T-helper 2 cell treated with Interferon-gamma antibody and Interleukin-4, amounts not matched to agents 5 μg/mL and 100 μg/mL, for 36 hours (primary cell): ENCODE results near the gene TMEM243.
"Not testable (repeated sequence)": the region's sequence is repeated elsewhere in the genome, so short reads cannot be mapped to it uniquely, and the experiment has no call there.

Source experiments
- DNase-seq: peaks from one replicate; pipeline ENCODE4 v3.0.0; 2021; ENCODE audit warnings: low spot score
- H3K27ac Mint-ChIP-seq: one replicate; pipeline ENCODE4 v1.8.0; 2021; ENCODE audit warnings: mild to moderate bottlenecking, mixed read lengths
- H3K27me3 Mint-ChIP-seq: one replicate; pipeline ENCODE4 v1.8.0; 2021; ENCODE audit warnings: low read depth, mixed read lengths
- H3K36me3 Mint-ChIP-seq: one replicate; pipeline ENCODE4 v1.8.0; 2021; ENCODE audit warnings: low read depth, mixed read lengths
- H3K4me1 Mint-ChIP-seq: one replicate; pipeline ENCODE4 v1.8.0; 2021; ENCODE audit warnings: low read depth, mixed read lengths
- H3K4me3 Mint-ChIP-seq: one replicate; pipeline ENCODE4 v1.8.0; 2022; ENCODE audit warnings: mild to moderate bottlenecking, moderate library complexity, mixed read lengths
- H3K9me3 Mint-ChIP-seq: one replicate; pipeline ENCODE4 v1.8.0; 2021; ENCODE audit warnings: mixed read lengths

The TMEM243 gene

DNA sequence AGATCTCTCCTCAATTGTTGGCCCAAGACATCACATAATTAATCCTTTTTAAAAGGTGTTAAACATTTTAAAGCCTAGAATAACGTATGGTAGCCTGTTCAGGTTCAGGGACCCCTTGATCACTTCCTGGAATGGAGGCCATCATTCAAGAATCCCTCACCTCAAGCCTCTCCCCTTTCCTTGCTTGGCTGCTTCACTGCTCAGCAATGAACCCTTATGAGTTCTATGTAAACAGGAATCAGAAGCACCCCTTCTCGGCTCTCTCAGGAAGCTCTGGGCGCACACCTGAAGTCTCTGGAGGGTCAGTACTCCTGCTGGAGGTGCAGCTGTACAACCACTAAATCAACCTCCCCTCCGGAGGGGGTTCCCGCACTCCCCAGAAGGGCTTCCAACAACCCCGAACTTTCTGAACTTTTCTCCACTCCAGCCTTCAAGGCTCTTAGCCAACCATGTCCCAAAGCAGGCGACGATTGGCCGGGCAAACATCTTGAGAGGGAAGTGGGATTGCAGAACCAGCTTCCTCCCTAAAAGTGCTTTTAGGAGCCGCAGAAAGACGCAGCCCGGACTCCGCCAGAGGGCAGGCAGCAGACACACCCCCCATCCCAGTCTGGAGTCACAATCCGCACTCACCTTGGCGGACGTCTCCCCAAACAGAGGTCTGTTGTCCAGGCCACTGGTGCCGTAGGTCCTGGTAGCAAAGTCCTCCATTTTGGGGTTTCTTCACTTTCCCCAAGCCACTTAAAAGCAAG, 562 bp downstream of the TMEM243 start:
- Mint-ChIP-seq H3K9me3 (no peaks in the 10 kb centered on the region), H3K27ac (peak overlapping the region; percentile 98), H3K36me3 (peaks cover 24% of the 10 kb centered on the region), H3K4me3 (peak overlapping the region; percentile 100), H3K27me3 (peaks cover 11% of the 10 kb centered on the region), H3K4me1 (peaks cover 42% of the 10 kb centered on the region)
- DNase-seq = no peak

DNA sequence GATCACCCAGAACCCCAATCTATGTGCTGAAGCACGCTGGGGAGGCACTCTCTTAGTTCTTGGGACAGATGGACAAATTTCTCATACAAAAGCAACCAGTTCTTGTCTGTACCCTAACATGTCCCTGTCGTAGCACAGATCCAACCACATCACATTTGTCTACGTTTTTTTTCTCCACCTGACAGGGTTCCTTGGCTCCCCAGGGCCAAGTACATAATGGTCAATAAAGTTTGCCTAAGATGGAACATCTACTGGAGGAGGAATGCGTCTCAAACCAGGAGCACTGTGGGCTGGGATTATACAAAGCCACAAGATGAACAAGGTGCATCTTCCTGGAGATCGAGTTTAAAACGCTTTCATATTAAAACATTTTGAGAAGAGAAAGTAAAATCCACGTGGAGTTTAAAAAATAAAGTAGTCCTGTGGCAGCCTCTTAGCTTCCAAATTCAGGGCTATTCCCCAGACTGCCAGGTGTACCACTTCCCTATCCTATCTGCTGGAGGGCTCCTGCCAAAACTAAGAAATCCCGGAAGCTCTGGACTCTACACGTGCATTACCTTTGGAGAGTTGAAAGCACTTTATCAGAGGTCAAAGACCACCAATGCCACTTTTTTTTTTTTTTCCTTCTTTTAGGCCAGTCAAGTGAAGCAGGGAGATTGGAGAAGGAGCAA, 1.4 kb downstream of the TMEM243 start:
- H3K4me1 Mint-ChIP-seq = peaks cover 50% of the 10 kb centered on the region
- peaks cover 28% of the 10 kb centered on the region for H3K36me3 Mint-ChIP-seq
- peak overlapping the region; percentile 98 for H3K27ac Mint-ChIP-seq

DNA sequence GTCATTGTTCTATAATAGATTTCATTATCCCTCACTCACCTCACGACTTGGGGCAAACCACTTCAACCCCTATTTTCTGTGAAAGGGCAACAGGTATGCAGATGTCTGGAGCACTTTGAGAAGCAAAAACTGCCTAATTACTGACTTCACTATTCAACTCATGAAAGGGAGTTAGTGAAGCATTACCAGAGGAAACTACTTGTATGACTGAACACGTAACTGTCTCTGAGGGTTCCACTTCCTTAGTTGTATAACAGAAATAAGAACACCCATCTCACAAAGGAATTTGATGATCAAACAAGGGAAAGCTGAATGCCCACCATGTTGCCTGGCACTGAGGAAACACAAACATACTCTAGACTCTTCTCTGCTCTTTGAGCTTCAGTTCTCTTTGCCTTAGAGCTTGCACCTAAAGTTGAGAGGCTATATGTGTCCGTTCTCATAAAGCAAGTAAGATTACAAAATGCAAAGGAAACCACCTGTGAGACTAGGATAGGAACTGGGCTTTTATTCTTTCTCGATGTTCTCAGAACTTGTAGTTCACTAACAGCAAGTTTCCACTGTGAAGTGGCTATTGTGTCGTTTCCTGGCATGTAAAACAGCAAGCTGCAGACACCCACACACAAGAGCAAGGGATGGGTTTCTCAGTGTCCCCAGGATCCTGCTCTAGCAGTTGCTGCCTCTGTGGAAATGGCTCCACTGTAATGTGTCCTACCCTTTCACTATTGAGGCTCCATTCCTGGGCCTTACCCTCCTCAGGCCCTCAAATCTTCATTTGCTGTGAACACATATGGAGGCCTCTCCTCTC, 2.6 kb downstream of the TMEM243 start:
- Mint-ChIP-seq H3K27me3 (peaks cover 11% of the 10 kb centered on the region), H3K4me1 (peaks cover 61% of the 10 kb centered on the region), H3K4me3 (peak overlapping the region; percentile 100), H3K27ac (peak overlapping the region; percentile 98), H3K9me3 (no peaks in the 10 kb centered on the region), H3K36me3 (peaks cover 30% of the 10 kb centered on the region)
- peak; percentile 69 for DNase-seq

More for the DNA sequence above, 1.4 kb downstream of the TMEM243 start:
- Mint-ChIP-seq H3K9me3 (no peaks in the 10 kb centered on the region), H3K4me3 (peak overlapping the region; percentile 100), H3K27me3 (peaks cover 11% of the 10 kb centered on the region)
- DNase-seq = no peak

DNA sequence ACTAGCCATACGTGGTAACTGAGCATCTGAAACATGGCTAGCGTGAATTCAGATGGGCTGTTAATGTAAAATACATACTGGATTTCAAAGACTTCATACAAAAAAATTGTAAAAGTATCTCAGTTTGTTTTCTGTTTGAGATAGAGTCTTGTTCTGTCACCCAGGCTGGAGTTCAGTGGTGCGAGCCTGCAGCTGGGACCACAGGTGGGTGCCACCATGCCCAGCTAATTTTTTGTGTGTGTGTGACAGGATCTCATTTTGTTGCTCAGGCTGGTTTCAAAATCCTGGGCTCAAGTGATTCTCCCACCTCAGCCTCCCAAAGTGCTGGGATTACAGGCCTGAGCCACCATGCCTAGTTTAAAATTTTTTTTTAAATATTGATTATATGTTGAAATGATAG, 4.5 kb downstream of the TMEM243 start:
- no peaks in the 10 kb centered on the region for H3K9me3 Mint-ChIP-seq
- H3K27me3 Mint-ChIP-seq = no peaks in the 10 kb centered on the region
- no peak overlapping the region for H3K4me3 Mint-ChIP-seq
- DNase-seq = no peak
- no peak overlapping the region for H3K27ac Mint-ChIP-seq
- peaks cover 66% of the 10 kb centered on the region for H3K4me1 Mint-ChIP-seq
- H3K36me3 Mint-ChIP-seq = peaks cover 39% of the 10 kb centered on the region

DNA sequence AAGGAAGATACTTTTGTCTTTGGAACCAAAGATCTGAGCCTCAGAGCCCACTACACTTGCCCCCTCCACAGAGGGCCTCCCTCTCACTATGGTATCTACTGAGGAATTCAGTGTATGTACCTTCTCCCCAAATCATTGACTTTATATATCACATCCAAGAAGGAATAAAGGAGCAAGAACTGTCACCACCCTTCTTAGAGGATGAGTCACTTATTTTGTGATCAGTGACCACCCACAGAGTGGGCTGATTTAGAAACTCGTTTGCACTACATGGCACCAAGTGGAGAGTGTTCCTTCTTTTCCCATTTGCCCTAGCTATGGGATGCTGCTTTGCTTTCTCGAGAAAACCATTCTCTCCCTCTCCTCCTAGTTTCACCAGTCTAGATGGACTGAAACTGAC, 5.7 kb downstream of the TMEM243 start:
- peak overlapping the region; percentile 82 for H3K4me3 Mint-ChIP-seq
- H3K9me3 Mint-ChIP-seq = peaks cover 4% of the 10 kb centered on the region
- H3K27me3 Mint-ChIP-seq = no peaks in the 10 kb centered on the region
- DNase-seq = no peak
- H3K36me3 Mint-ChIP-seq = peaks cover 44% of the 10 kb centered on the region
- H3K4me1 Mint-ChIP-seq = peaks cover 74% of the 10 kb centered on the region
- H3K27ac Mint-ChIP-seq = peak overlapping the region; percentile 95

DNA sequence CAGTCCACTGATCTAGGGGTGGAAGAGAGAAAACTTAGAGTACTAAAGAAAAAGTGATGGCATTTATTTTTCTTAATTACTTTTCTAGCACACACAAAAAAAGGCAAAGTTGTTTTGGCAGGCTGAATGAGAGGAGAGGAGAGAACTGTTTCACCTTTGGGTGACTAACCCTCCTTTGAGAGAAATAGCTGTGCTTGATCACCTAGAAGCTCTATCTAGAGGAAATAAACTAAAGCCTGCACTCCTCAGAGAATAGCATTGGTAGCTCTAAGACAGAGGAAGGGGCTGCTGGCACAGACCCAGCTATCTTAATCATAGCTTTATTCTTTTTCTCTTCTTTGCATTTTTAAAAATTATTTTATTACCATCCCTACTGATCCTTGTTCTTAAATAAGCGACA, 6.3 kb downstream of the TMEM243 start:
- no peak for DNase-seq
- H3K4me3 Mint-ChIP-seq = peak overlapping the region; percentile 82
- H3K27ac Mint-ChIP-seq = peak overlapping the region; percentile 95
- H3K36me3 Mint-ChIP-seq = peaks cover 44% of the 10 kb centered on the region
- H3K27me3 Mint-ChIP-seq = no peaks in the 10 kb centered on the region
- H3K4me1 Mint-ChIP-seq = peaks cover 72% of the 10 kb centered on the region
- peaks cover 4% of the 10 kb centered on the region for H3K9me3 Mint-ChIP-seq

DNA sequence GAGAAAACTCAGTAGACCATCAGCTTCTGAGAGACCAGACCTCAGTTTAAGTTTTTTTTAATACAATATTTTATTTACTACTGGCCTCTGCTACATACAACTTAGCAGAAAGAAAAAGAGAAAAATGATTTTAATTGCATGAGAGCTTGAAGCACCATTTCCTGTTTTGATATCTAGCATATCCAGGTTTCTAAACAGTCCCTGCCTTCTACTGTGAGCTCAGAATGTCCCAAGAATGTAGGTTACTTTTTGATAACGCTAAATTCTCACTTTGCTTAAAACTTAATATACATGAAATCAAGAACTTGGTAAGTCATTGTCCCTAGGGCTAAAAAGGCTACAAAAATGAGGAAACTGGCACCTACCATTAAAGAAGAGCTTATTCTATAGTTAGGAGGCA, 7.0 kb downstream of the TMEM243 start:
- Mint-ChIP-seq H3K4me3 (peak overlapping the region; percentile 82), H3K9me3 (peaks cover 11% of the 10 kb centered on the region), H3K27ac (peak overlapping the region; percentile 95), H3K36me3 (peaks cover 46% of the 10 kb centered on the region), H3K4me1 (peaks cover 68% of the 10 kb centered on the region), H3K27me3 (no peaks in the 10 kb centered on the region)
- DNase-seq = no peak

DNA sequence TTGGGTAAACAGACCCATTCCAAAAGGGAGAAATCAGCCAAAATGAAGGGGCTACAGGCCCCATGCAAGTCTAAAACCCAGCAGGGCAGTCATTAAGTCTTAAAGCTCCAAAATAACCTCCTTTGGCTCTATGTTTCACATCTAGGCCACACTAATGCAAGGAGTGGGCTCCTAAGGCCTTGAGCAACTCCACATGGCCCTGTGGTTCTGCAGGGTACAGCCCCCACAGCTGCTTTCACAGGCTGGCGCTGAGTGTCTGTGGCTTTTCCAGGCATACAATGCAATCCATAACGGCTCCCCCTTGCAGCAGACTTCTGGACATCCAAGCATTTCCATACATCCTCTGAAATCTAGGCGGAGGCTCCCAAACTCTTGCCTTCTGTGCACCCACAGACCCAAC, 9.0 kb downstream of the TMEM243 start:
- H3K27ac Mint-ChIP-seq = peak overlapping the region; percentile 69
- peaks cover 23% of the 10 kb centered on the region for H3K9me3 Mint-ChIP-seq
- H3K36me3 Mint-ChIP-seq = peaks cover 60% of the 10 kb centered on the region
- no peaks in the 10 kb centered on the region for H3K27me3 Mint-ChIP-seq
- no peak overlapping the region for H3K4me3 Mint-ChIP-seq
- H3K4me1 Mint-ChIP-seq = peaks cover 53% of the 10 kb centered on the region
- no peak for DNase-seq

DNA sequence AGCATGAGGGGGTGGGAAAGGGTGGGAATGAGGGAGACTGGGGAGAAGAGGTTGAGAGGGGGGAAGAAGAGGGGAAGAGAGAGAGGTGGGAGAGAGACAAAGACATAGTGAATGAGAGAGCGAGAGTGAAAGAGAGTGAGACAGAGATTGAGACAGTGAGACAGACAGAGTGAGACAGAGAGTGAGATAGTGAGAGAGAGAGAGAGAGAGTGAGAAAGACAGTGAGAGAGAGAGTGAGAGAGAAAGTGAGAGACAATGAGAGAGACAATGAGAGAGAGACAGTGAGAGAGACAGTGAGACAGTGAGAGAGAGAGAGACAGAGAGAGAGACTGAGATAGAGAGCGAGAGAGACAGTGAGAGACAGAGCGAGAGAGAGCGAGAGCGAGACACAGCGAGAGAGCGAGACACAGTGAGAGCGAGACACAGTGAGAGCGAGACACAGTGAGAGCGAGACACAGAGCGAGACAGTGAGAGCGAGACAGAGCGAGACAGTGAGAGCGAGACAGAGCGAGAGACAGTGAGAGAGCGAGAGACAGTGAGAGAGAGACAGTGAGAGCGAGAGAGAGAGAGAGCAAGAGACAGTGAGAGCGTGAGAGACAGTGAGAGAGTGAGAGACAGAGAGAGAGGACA, 10.1 kb downstream of the TMEM243 start:
- H3K4me3 Mint-ChIP-seq = peak overlapping the region; percentile 15
- peaks cover 29% of the 10 kb centered on the region for H3K9me3 Mint-ChIP-seq
- H3K27me3 Mint-ChIP-seq = no peaks in the 10 kb centered on the region
- H3K27ac Mint-ChIP-seq = peak overlapping the region; percentile 42
- H3K4me1 Mint-ChIP-seq = peaks cover 46% of the 10 kb centered on the region
- no peak for DNase-seq
- H3K36me3 Mint-ChIP-seq = peaks cover 68% of the 10 kb centered on the region

DNA sequence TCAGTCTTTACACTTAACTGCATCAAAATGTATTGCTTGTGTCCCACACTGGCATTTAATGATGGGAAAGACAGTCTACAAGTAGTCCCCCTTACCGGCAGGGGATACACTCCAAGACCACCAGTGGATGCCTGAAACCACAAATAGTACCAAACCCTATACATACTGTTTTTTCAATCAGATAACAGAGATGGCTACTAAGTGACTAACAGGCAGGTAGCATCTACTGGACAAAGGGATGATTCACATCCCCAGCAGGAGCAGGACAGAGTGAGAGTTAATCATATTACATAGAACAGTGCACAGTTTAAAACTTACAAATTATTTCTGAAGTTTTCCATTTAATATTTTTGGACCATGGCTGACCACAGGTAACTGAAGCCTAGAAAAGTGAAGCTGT, 13.2 kb downstream of the TMEM243 start:
- Mint-ChIP-seq H3K27ac (no peak overlapping the region), H3K27me3 (no peaks in the 10 kb centered on the region)
- no peak for DNase-seq

DNA sequence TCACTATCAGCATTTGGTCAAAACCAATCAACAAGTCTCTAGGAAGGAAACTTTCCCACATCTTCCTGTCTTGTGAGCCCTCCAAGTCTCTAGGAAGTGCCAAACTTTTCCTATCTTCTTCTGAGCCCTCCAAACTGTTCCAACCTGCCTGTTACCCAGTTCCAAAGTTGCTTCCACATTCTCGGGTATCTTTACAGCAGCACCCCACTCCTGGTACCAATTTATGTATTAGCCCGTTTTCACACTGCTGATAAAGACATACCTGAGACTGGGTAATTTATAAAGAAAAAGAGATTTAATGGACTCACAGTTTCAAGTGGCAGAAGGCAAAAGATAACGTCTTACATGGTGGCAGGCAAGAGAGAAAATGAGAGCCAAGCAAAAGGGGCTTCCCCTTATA, 13.8 kb downstream of the TMEM243 start:
- H3K4me3 Mint-ChIP-seq, H3K27ac Mint-ChIP-seq, DNase-seq, H3K27me3 Mint-ChIP-seq: not testable (repeated sequence)
- peaks cover 23% of the 10 kb centered on the region for H3K4me1 Mint-ChIP-seq
- H3K9me3 Mint-ChIP-seq = peaks cover 45% of the 10 kb centered on the region
- peaks cover 87% of the 10 kb centered on the region for H3K36me3 Mint-ChIP-seq

More for the DNA sequence above, 13.2 kb downstream of the TMEM243 start:
- Mint-ChIP-seq H3K36me3 (peaks cover 86% of the 10 kb centered on the region), H3K4me1 (peaks cover 24% of the 10 kb centered on the region), H3K9me3 (peaks cover 45% of the 10 kb centered on the region), H3K4me3 (no peak overlapping the region)

DNA sequence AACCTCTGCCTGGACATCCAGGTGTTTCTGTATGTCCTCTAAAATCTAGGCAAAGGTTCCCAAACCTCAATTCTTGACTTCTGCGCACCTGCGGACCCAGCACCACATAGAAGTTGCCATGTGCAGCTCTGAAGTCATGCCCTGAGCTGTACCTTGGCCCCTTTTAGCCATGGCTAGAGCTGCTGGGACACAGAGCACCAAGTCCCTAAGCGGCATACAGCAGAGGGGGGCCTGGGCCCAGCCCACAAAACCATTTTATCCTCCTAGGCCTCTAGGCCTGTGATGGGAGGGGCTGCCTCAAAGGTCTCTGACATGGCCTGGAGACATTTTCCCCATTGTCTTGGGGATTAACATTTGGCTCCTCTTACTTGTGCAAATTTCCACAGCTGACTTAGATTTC, 14.6 kb downstream of the TMEM243 start:
- no peak overlapping the region for H3K27ac Mint-ChIP-seq

DNA sequence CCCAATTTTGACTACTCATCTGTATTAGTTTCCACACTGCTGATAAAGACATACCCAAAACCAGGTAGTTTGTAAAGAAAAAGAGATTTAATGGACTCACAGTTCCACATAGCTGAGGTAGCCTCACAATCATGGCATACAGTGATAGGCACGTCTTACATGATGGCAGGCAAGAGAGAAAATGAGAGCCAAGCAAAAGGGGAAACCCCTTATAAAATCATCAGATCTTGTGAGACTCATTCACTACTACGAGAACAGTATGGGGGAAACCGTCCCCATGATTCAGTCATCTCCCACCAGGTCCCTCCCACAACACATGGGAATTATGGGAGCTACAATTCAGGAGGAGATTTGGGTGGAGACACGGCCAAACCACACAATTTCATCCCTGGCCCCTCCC, 15.6 kb downstream of the TMEM243 start:
- peaks cover 41% of the 10 kb centered on the region for H3K9me3 Mint-ChIP-seq
- peaks cover 28% of the 10 kb centered on the region for H3K4me1 Mint-ChIP-seq
- not testable (repeated sequence) for H3K27ac Mint-ChIP-seq, H3K27me3 Mint-ChIP-seq, H3K4me3 Mint-ChIP-seq, DNase-seq
- H3K36me3 Mint-ChIP-seq = peaks cover 91% of the 10 kb centered on the region

More for the DNA sequence above, 14.6 kb downstream of the TMEM243 start:
- H3K36me3 Mint-ChIP-seq = peaks cover 89% of the 10 kb centered on the region
- H3K4me1 Mint-ChIP-seq = peaks cover 27% of the 10 kb centered on the region
- DNase-seq = no peak
- no peaks in the 10 kb centered on the region for H3K27me3 Mint-ChIP-seq
- peaks cover 45% of the 10 kb centered on the region for H3K9me3 Mint-ChIP-seq
- no peak overlapping the region for H3K4me3 Mint-ChIP-seq
